GM12878 (cell line): Measurements from ENCODE around the gene TRIM7. TPM values are rescaled to one million over a fixed set of nuclear protein-coding genes. Genes with fewer than 3 reads are reported as not detected.

Source experiments
- BCL11A ChIP-seq: IDR thresholded peaks from 2 replicates; pipeline ENCODE4 v1.6.1; 2011; ENCODE audit warnings: low read depth, low read length
- BHLHE40 ChIP-seq, 2 experiments: fragments of 450-650 bp in 1 of 2; IDR thresholded peaks; 2 replicates each; pipeline ENCODE4 v1.6.1; 2011 to 2017; ENCODE audit warnings: low read depth in 2 of 2, borderline replicate concordance in 1 of 2, improper control_type of control experiment in 1 of 2, low read length in 1 of 2, mild to moderate bottlenecking in 1 of 2
- CHD1 ChIP-seq: IDR thresholded peaks from 2 replicates; pipeline ENCODE4 v1.6.1; 2012; ENCODE audit warnings: low read depth, low read length, improper control_type of control experiment
- EP300 ChIP-seq, 2 experiments: fragments of 150-350 bp in 1 of 2; IDR thresholded peaks; 2 replicates each; pipeline ENCODE4 v1.6.1; 2011 to 2012; ENCODE audit warnings: low read depth in 2 of 2, low read length in 2 of 2, borderline replicate concordance in 1 of 2, improper control_type of control experiment in 1 of 2, inconsistent platforms in 1 of 2; ENCODE audit not compliant: control insufficient read depth in 1 of 2
- ETV6 ChIP-seq, 2 experiments: fragments of 450-650 bp in 1 of 2; IDR thresholded peaks in 1 of 2; conservative IDR thresholded peaks in 1 of 2; 2 replicates each; pipeline ENCODE4 v1.6.1; 2014; ENCODE audit warnings: antibody characterized with exemption in 1 of 2, borderline replicate concordance in 1 of 2, low read depth in 1 of 2, mild to moderate bottlenecking in 1 of 2, moderate library complexity in 1 of 2
- NFXL1 ChIP-seq: fragments of 450-650 bp; IDR thresholded peaks from 2 replicates; pipeline ENCODE4 v1.6.1; 2017; ENCODE audit warnings: antibody characterized with exemption, mild to moderate bottlenecking, borderline replicate concordance
- NRF1 ChIP-seq: conservative IDR thresholded peaks from 2 replicates; pipeline ENCODE4 v1.6.1; 2011; ENCODE audit warnings: mild to moderate bottlenecking, low read depth, low read length, improper control_type of control experiment
- SREBF2 ChIP-seq: IDR thresholded peaks from 2 replicates; pipeline ENCODE4 v1.6.1; 2012; ENCODE audit warnings: mild to moderate bottlenecking, low read length
- SUPT20H ChIP-seq: IDR thresholded peaks from 2 replicates; pipeline ENCODE4 v1.6.1; 2011; ENCODE audit warnings: low read depth, mild to moderate bottlenecking, low read length, moderate library complexity, borderline replicate concordance; ENCODE audit not compliant: control insufficient read depth
- TAF1 ChIP-seq: IDR thresholded peaks from 2 replicates; pipeline ENCODE4 v1.6.1; 2011; ENCODE audit warnings: mild to moderate bottlenecking, low read depth, low read length, borderline replicate concordance
- TCF3 ChIP-seq: IDR thresholded peaks from 2 replicates; pipeline ENCODE4 v1.6.1; 2012; ENCODE audit warnings: low read depth, mild to moderate bottlenecking, low read length, borderline replicate concordance; ENCODE audit not compliant: insufficient read depth
- YY1 ChIP-seq: IDR thresholded peaks from 2 replicates; pipeline ENCODE4 v1.6.1; 2011; ENCODE audit warnings: low read depth, mild to moderate bottlenecking, low read length
- ZNF217 ChIP-seq: fragments of 450-650 bp; IDR thresholded peaks from 2 replicates; pipeline ENCODE4 v1.6.1; 2017; ENCODE audit warnings: antibody characterized with exemption, mild to moderate bottlenecking
- ZNF24 ChIP-seq: fragments of 450-650 bp; IDR thresholded peaks from 2 replicates; pipeline ENCODE4 v1.6.1; 2017; ENCODE audit warnings: antibody characterized with exemption, mild to moderate bottlenecking
- ZSCAN29 ChIP-seq: fragments of 450-650 bp; IDR thresholded peaks from 2 replicates; pipeline ENCODE4 v1.6.1; 2017; ENCODE audit warnings: mild to moderate bottlenecking, moderate library complexity
- polyA plus RNA-seq, 11 experiments: library from polyadenylated mRNA; depleted of rRNA in 4 of 11; unstranded in 6 of 11; stranded (reverse) in 5 of 11; fragments of >200 nt; fragmentation: Nextera tagmentation in 4 of 11; fragmentation: Illumina TruSeq in 1 of 11; extraction: Ambion mirVana in 4 of 11; extraction: Trizol in 1 of 11; gene quantifications; 1 replicate in 1 of 11; 2 replicates in 10 of 11; pipeline versions ENCODE4 v1.2.1 to v1.2.3, GENCODE V29; 2011 to 2016; ENCODE audit warnings: inconsistent platforms in 2 of 11, missing spikeins in 2 of 11, low read depth in 1 of 11
- total RNA-seq, 4 experiments: library from RNA; depleted of rRNA in 3 of 4; stranded (reverse); fragments of >200 nt in 3 of 4; fragmentation: Illumina TruSeq in 1 of 4; extraction: Trizol in 1 of 4; gene quantifications; 2 replicates each; pipeline versions ENCODE4 v1.2.1 to v1.2.3, GENCODE V29; 2013 to 2021
- TF ChIP-seq, protein P1 (sequence below): fragments of 450-650 bp; IDR thresholded peaks from 2 replicates; pipeline ENCODE4 v1.6.1; 2018; ENCODE audit warnings: borderline replicate concordance, mild to moderate bottlenecking; ENCODE audit not compliant: partially characterized antibody
- TF ChIP-seq, protein P2 (sequence below): IDR thresholded peaks from 2 replicates; pipeline ENCODE4 v1.6.1; 2011; ENCODE audit warnings: borderline replicate concordance, low read depth, mild to moderate bottlenecking, moderate library complexity, low read length; ENCODE audit not compliant: insufficient read depth, poor library complexity, severe bottlenecking
- TF ChIP-seq, protein P3 (sequence below): fragments of 450-650 bp; IDR thresholded peaks from 2 replicates; pipeline ENCODE4 v1.6.1; 2018; ENCODE audit warnings: mild to moderate bottlenecking, low read depth, moderate library complexity; ENCODE audit not compliant: partially characterized antibody
- TF ChIP-seq, protein P4 (sequence below): fragments of 450-650 bp; conservative IDR thresholded peaks from 2 replicates; pipeline ENCODE4 v1.6.1; 2017; ENCODE audit warnings: mild to moderate bottlenecking, moderate library complexity

TRIM7 gene
- total and polyA plus RNA-seq, 10 of the 15 experiments (the other 5 are each of a cell fraction or from before 2014, with no cell fraction given), result 0.02 to 1.6 (median 0.41) TPM

DNA sequence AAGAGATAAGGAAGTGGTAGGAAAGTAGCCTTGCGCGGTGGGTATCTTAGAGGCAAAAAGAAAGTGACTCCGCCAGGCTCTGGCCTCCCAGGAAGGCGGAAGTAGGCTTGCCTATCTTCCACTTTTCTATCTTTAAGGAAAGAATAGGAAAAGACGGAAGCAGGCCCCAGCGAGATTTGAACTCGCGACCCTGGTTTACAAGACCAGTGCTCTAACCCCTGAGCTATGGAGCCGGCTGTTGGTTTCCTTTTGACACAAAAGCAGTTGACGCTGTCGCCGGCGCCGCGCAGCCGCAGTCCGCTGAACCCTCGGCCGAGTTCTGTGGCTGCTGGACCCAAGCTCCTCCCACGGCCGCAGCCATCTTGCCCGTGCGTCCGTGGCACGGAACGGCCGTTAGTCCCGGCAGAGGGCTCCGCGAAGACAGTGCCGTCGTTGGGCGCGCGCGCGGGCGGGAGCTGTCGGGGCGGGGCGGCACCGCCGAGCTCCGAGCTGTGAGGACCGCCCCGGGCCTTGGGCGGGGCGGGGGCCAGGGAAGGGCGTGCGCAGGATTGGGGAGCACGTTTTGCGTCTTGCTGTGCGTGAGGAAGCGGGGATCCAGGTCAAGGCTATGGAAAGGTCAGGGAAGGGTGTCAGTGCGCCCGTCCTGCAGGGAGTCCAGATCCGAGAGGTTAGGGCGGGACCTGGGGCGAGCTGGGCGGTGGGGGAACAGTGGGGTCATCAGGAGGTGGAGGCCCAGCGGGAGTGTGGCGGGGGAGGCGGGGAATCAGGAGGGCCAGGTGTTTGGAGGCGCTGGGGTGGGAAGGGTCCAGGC is 13.3 kb downstream of the TRIM7 start (continued):
- TF ChIP-seq, protein P1, sequence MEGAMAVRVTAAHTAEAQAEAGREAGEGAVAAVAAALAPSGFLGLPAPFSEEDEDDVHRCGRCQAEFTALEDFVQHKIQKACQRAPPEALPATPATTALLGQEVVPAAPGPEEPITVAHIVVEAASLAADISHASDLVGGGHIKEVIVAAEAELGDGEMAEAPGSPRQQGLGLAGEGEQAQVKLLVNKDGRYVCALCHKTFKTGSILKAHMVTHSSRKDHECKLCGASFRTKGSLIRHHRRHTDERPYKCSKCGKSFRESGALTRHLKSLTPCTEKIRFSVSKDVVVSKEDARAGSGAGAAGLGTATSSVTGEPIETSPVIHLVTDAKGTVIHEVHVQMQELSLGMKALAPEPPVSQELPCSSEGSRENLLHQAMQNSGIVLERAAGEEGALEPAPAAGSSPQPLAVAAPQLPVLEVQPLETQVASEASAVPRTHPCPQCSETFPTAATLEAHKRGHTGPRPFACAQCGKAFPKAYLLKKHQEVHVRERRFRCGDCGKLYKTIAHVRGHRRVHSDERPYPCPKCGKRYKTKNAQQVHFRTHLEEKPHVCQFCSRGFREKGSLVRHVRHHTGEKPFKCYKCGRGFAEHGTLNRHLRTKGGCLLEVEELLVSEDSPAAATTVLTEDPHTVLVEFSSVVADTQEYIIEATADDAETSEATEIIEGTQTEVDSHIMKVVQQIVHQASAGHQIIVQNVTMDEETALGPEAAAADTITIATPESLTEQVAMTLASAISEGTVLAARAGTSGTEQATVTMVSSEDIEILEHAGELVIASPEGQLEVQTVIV, result peak; percentile 55
- TF ChIP-seq BHLHE40 (IDR thresholded peaks at IDR 0.05; ENCODE audit: borderline replicate concordance in 1 of 2, low read depth in 2 of 2, low read length in 1 of 2) (peak in 1 of 2 experiments; percentile 95; a peak in 2 of 4 replicates), SREBF2 (peak; percentile 98), NFXL1 (peak; percentile 77; the same call in 1 of the 2 replicates), ZSCAN29 (peak; percentile 93), EP300 (IDR thresholded peaks at IDR 0.05; ENCODE audit: borderline replicate concordance in 1 of 2, control insufficient read depth in 1 of 2, low read depth in 2 of 2, low read length in 2 of 2) (peak in 1 of 2 experiments; percentile 85; a peak in 1 of 4 replicates), ZNF217 (peak; percentile 85; the same call in 1 of the 2 replicates), YY1 (peak; percentile 97), ETV6 (conservative IDR thresholded peaks at IDR 0.05 in 1 of 2, IDR thresholded peaks at IDR 0.05 in 1 of 2; ENCODE audit: borderline replicate concordance in 1 of 2, low read depth in 1 of 2) (peak in 1 of 2 experiments; percentile 72; a peak in 2 of 4 replicates), BCL11A (no peak), SUPT20H (no peak), CHD1 (no peak), TCF3 (peak; percentile 5; the same call in 1 of the 2 replicates), ZNF24 (peak; percentile 100), TAF1 (peak; percentile 19; the same call in 1 of the 2 replicates), NRF1 (peak; percentile 64)
- TF ChIP-seq, protein P2, sequence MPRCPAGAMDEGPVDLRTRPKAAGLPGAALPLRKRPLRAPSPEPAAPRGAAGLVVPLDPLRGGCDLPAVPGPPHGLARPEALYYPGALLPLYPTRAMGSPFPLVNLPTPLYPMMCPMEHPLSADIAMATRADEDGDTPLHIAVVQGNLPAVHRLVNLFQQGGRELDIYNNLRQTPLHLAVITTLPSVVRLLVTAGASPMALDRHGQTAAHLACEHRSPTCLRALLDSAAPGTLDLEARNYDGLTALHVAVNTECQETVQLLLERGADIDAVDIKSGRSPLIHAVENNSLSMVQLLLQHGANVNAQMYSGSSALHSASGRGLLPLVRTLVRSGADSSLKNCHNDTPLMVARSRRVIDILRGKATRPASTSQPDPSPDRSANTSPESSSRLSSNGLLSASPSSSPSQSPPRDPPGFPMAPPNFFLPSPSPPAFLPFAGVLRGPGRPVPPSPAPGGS, result no peak
- TF ChIP-seq, protein P3, sequence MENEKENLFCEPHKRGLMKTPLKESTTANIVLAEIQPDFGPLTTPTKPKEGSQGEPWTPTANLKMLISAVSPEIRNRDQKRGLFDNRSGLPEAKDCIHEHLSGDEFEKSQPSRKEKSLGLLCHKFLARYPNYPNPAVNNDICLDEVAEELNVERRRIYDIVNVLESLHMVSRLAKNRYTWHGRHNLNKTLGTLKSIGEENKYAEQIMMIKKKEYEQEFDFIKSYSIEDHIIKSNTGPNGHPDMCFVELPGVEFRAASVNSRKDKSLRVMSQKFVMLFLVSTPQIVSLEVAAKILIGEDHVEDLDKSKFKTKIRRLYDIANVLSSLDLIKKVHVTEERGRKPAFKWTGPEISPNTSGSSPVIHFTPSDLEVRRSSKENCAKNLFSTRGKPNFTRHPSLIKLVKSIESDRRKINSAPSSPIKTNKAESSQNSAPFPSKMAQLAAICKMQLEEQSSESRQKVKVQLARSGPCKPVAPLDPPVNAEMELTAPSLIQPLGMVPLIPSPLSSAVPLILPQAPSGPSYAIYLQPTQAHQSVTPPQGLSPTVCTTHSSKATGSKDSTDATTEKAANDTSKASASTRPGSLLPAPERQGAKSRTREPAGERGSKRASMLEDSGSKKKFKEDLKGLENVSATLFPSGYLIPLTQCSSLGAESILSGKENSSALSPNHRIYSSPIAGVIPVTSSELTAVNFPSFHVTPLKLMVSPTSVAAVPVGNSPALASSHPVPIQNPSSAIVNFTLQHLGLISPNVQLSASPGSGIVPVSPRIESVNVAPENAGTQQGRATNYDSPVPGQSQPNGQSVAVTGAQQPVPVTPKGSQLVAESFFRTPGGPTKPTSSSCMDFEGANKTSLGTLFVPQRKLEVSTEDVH, result peak; percentile 53
- TF ChIP-seq, protein P4, sequence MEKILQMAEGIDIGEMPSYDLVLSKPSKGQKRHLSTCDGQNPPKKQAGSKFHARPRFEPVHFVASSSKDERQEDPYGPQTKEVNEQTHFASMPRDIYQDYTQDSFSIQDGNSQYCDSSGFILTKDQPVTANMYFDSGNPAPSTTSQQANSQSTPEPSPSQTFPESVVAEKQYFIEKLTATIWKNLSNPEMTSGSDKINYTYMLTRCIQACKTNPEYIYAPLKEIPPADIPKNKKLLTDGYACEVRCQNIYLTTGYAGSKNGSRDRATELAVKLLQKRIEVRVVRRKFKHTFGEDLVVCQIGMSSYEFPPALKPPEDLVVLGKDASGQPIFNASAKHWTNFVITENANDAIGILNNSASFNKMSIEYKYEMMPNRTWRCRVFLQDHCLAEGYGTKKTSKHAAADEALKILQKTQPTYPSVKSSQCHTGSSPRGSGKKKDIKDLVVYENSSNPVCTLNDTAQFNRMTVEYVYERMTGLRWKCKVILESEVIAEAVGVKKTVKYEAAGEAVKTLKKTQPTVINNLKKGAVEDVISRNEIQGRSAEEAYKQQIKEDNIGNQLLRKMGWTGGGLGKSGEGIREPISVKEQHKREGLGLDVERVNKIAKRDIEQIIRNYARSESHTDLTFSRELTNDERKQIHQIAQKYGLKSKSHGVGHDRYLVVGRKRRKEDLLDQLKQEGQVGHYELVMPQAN, result no peak; the same call in 1 of the 2 replicates
